ENCODE data around the gene ADGRL2.

ADGRL2 gene

DNA sequence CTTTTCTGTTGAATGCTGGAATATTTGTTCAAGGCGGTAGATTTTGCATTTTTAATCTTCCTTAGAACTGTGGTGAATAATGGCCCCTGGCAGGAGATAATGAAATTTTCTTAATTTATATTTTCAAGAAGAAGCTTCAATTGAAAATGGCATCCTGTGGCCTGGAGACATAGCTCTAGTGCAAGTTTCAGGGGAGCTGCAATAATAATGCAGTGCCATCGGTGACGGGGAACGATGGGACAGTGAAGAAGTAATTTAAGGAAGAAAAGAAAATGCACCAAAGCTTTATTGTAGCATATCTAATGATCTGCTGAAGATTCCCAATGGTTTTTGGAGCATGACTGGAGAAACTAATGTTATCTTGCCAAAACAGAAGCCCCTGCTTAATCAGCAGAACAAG is 128.4 kb downstream of the ADGRL2 start:
- Histone ChIP-seq H3K79me1 (replicated peaks; ENCODE audit: low read length, poor library complexity, severe bottlenecking) (peaks cover 3% of the 10 kb centered on the region), H3K36me3 (ENCODE audit: control insufficient read depth in 1 of 2, insufficient read depth in 2 of 2, low read depth in 1 of 2, low read length in 2 of 2) (peaks cover 0 to 9% of the 10 kb centered on the region in 2 experiments), H3K18ac (ENCODE audit: low read depth in 1 of 2, low read length in 2 of 2) (no peak overlapping the region), H2AFZ (ENCODE audit: low read depth, low read length) (no peak overlapping the region), H3K4me1 (ENCODE audit: control insufficient read depth, insufficient read depth, low read depth, low read length) (no peaks in the 10 kb centered on the region), H2AK5ac (ENCODE audit: low read length, severe bottlenecking) (no peak overlapping the region), H3K4ac (ENCODE audit: low read depth in 1 of 2, low read length in 2 of 2) (no peak overlapping the region), H3K9me3 (ENCODE audit: control insufficient read depth, low read length) (no peaks in the 10 kb centered on the region), H3K27me3 (ENCODE audit: control insufficient read depth in 1 of 2, insufficient read depth in 1 of 2, low read length in 2 of 2) (no peaks in the 10 kb centered on the region), H3K27ac (ENCODE audit: low read length, poor library complexity, severe bottlenecking) (no peak overlapping the region), H3K4me2 (ENCODE audit: low read length, poor library complexity, severe bottlenecking) (no peak overlapping the region), H4K8ac (ENCODE audit: low read length) (no peak overlapping the region), H2BK5ac (ENCODE audit: low read depth, low read length, poor library complexity, severe bottlenecking) (no peak overlapping the region), H2BK120ac (ENCODE audit: low read depth, low read length) (no peak overlapping the region), H3K4me3 (ENCODE audit: insufficient read depth in 1 of 2, low read depth in 1 of 2, low read length in 2 of 2) (no peak overlapping the region), H3K14ac (ENCODE audit: low read length in 2 of 2) (no peak overlapping the region), H3K9ac (ENCODE audit: low read length) (no peak overlapping the region), H2BK15ac (ENCODE audit: low read depth, poor library complexity, severe bottlenecking) (no peak overlapping the region), H3K23ac (ENCODE audit: low read length in 2 of 2) (no peak overlapping the region), H4K91ac (ENCODE audit: low read length) (no peak overlapping the region), H2BK12ac (ENCODE audit: low read length in 2 of 2) (no peak overlapping the region)
- WGBS, result 97% methylated on average over 4 of the region's 4 CpGs
- DNase-seq, result no peak

DNA sequence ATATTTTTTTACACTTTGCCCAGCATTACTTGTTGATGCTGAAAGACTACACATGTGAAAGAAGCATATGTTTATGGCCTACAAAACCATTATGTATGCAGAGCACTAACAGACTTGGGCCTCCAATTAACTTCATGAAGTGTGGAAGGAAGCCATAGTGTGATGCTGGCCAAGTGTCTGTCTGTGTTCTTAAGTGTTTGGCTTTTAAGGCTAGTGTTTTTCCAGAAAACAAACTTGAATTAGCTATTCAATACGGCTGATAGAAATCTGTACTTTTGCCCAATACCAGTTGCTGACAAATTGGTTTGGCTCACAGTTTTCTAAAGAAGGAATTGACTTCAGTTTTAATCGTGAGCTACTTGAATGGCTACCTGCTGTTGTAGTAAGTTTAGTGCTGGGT is 136.1 kb downstream of the ADGRL2 start:
- no peaks in the 10 kb centered on the region for H3K9me3 ChIP-seq (ENCODE audit: control insufficient read depth, low read length)
- no peaks in the 10 kb centered on the region for H3K4me1 ChIP-seq (ENCODE audit: control insufficient read depth, insufficient read depth, low read depth, low read length)
- H4K91ac ChIP-seq (ENCODE audit: low read length), result no peak overlapping the region
- no peaks in the 10 kb centered on the region for H3K79me1 ChIP-seq (replicated peaks; ENCODE audit: low read length, poor library complexity, severe bottlenecking)
- H2BK120ac ChIP-seq (ENCODE audit: low read depth, low read length), result no peak overlapping the region
- no peak overlapping the region for H3K4me3 ChIP-seq (ENCODE audit: insufficient read depth in 1 of 2, low read depth in 1 of 2, low read length in 2 of 2)
- H3K27me3 ChIP-seq (ENCODE audit: control insufficient read depth in 1 of 2, insufficient read depth in 1 of 2, low read length in 2 of 2), result no peaks in the 10 kb centered on the region
- H3K18ac ChIP-seq (ENCODE audit: low read depth in 1 of 2, low read length in 2 of 2), result no peak overlapping the region
- no peak overlapping the region for H2BK15ac ChIP-seq (ENCODE audit: low read depth, poor library complexity, severe bottlenecking)
- no peak overlapping the region for H2AK5ac ChIP-seq (ENCODE audit: low read length, severe bottlenecking)
- no peak overlapping the region for H2AFZ ChIP-seq (ENCODE audit: low read depth, low read length)
- no peak overlapping the region for H3K23ac ChIP-seq (ENCODE audit: low read length in 2 of 2)
- no peak overlapping the region for H3K27ac ChIP-seq (ENCODE audit: low read length, poor library complexity, severe bottlenecking)
- H3K4me2 ChIP-seq (ENCODE audit: low read length, poor library complexity, severe bottlenecking), result no peak overlapping the region
- no peak overlapping the region for H2BK12ac ChIP-seq (ENCODE audit: low read length in 2 of 2)
- H3K4ac ChIP-seq (ENCODE audit: low read depth in 1 of 2, low read length in 2 of 2), result no peak overlapping the region
- no peak overlapping the region for H4K8ac ChIP-seq (ENCODE audit: low read length)
- no peak overlapping the region for H3K14ac ChIP-seq (ENCODE audit: low read length in 2 of 2)
- DNase-seq, result no peak
- 96% methylated on average over 2 of the region's 2 CpGs for WGBS
- H3K9ac ChIP-seq (ENCODE audit: low read length), result no peak overlapping the region
- H2BK5ac ChIP-seq (ENCODE audit: low read depth, low read length, poor library complexity, severe bottlenecking), result no peak overlapping the region
- H3K36me3 ChIP-seq (ENCODE audit: control insufficient read depth in 1 of 2, insufficient read depth in 2 of 2, low read depth in 1 of 2, low read length in 2 of 2), result peaks cover 0 to 7% of the 10 kb centered on the region in 2 experiments

DNA sequence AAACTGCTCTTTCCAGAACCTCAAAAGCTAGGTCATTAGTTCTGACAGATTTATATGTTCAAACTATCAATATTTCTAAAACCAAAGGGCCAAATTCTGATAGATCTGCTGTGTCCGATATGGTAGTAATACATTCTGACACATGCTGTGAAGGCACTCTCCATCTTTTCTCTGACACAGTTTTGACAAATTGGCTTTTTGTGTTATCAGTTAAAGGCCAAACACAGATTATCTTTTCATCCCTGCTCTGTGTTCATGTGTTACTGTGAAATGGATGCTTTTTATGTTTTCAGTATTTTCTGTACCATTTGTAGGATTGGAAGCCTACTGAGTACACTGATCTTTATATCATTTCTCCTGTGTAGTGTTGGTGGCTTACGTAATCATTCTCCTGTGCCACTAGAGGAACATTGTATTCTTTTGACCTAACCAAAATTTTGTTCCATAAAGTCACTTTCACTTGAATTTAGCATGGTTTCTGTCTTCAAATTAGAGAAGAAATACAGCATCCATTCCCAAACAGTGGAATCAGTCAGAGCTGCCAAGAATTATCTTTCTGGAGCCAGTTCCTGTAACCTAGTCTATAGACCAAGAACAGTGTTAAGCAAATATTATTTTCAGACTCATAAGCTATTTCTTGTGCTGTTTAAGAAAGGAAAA is 137.2 kb downstream of the ADGRL2 start:
- no peak overlapping the region for H2BK15ac ChIP-seq (ENCODE audit: low read depth, poor library complexity, severe bottlenecking)
- DNase-seq, result no peak
- no peaks in the 10 kb centered on the region for H3K27me3 ChIP-seq (ENCODE audit: control insufficient read depth in 1 of 2, insufficient read depth in 1 of 2, low read length in 2 of 2)
- no CpG with 5 or more reads among the region's 2 CpGs for WGBS
- H3K36me3 ChIP-seq (ENCODE audit: control insufficient read depth in 1 of 2, insufficient read depth in 2 of 2, low read depth in 1 of 2, low read length in 2 of 2), result peaks cover 0 to 10% of the 10 kb centered on the region in 2 experiments
- H2BK12ac ChIP-seq (ENCODE audit: low read length in 2 of 2), result no peak overlapping the region
- H2BK120ac ChIP-seq (ENCODE audit: low read depth, low read length), result no peak overlapping the region
- H2AFZ ChIP-seq (ENCODE audit: low read depth, low read length), result no peak overlapping the region
- no peaks in the 10 kb centered on the region for H3K4me1 ChIP-seq (ENCODE audit: control insufficient read depth, insufficient read depth, low read depth, low read length)
- no peak overlapping the region for H2BK5ac ChIP-seq (ENCODE audit: low read depth, low read length, poor library complexity, severe bottlenecking)
- no peak overlapping the region for H4K91ac ChIP-seq (ENCODE audit: low read length)
- H3K4me3 ChIP-seq (ENCODE audit: insufficient read depth in 1 of 2, low read depth in 1 of 2, low read length in 2 of 2), result peak overlapping the region in 1 of 2 experiments; percentile 19
- H3K4me2 ChIP-seq (ENCODE audit: low read length, poor library complexity, severe bottlenecking), result no peak overlapping the region
- no peak overlapping the region for H2AK5ac ChIP-seq (ENCODE audit: low read length, severe bottlenecking)
- no peak overlapping the region for H3K4ac ChIP-seq (ENCODE audit: low read depth in 1 of 2, low read length in 2 of 2)
- no peak overlapping the region for H3K27ac ChIP-seq (ENCODE audit: low read length, poor library complexity, severe bottlenecking)
- H3K79me1 ChIP-seq (replicated peaks; ENCODE audit: low read length, poor library complexity, severe bottlenecking), result no peaks in the 10 kb centered on the region
- H3K9me3 ChIP-seq (ENCODE audit: control insufficient read depth, low read length), result no peaks in the 10 kb centered on the region
- H3K9ac ChIP-seq (ENCODE audit: low read length), result no peak overlapping the region
- H3K14ac ChIP-seq (ENCODE audit: low read length in 2 of 2), result no peak overlapping the region
- no peak overlapping the region for H3K18ac ChIP-seq (ENCODE audit: low read depth in 1 of 2, low read length in 2 of 2)
- H4K8ac ChIP-seq (ENCODE audit: low read length), result no peak overlapping the region
- H3K23ac ChIP-seq (ENCODE audit: low read length in 2 of 2), result no peak overlapping the region

DNA sequence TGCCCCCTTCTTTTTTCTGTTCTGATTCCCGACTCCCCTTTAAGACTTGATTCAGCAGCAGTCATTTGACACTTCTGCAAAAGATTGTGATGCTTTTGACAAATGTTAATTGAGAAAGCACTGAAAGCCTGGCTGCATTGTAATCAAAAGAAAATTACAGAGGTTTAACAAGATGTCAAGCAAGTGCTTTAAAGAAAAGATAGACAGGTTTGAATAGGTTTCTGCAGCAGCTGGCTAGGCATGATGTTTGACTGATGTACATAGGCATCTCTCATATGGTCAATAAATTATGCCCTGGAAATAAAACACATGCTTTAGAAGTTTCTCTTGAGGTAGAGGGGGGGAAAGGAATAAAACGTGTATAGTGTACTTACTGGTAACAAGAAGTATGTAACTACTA is 147.8 kb downstream of the ADGRL2 start:
- no peak overlapping the region for H3K4ac ChIP-seq (ENCODE audit: low read depth in 1 of 2, low read length in 2 of 2)
- no peak overlapping the region for H3K14ac ChIP-seq (ENCODE audit: low read length in 2 of 2)
- no peak overlapping the region for H3K4me3 ChIP-seq (ENCODE audit: insufficient read depth in 1 of 2, low read depth in 1 of 2, low read length in 2 of 2)
- H3K18ac ChIP-seq (ENCODE audit: low read depth in 1 of 2, low read length in 2 of 2), result no peak overlapping the region
- no peak overlapping the region for H2AFZ ChIP-seq (ENCODE audit: low read depth, low read length)
- H3K9me3 ChIP-seq (ENCODE audit: control insufficient read depth, low read length), result no peaks in the 10 kb centered on the region
- no peaks in the 10 kb centered on the region for H3K27me3 ChIP-seq (ENCODE audit: control insufficient read depth in 1 of 2, insufficient read depth in 1 of 2, low read length in 2 of 2)
- no peak overlapping the region for H3K27ac ChIP-seq (ENCODE audit: low read length, poor library complexity, severe bottlenecking)
- H3K79me1 ChIP-seq (replicated peaks; ENCODE audit: low read length, poor library complexity, severe bottlenecking), result peaks cover 11% of the 10 kb centered on the region
- H2BK15ac ChIP-seq (ENCODE audit: low read depth, poor library complexity, severe bottlenecking), result no peak overlapping the region
- 100% methylated on average over 1 of the region's 2 CpGs for WGBS
- H2BK5ac ChIP-seq (ENCODE audit: low read depth, low read length, poor library complexity, severe bottlenecking), result no peak overlapping the region
- H3K4me2 ChIP-seq (ENCODE audit: low read length, poor library complexity, severe bottlenecking), result no peak overlapping the region
- H2AK5ac ChIP-seq (ENCODE audit: low read length, severe bottlenecking), result no peak overlapping the region
- H2BK12ac ChIP-seq (ENCODE audit: low read length in 2 of 2), result no peak overlapping the region
- H4K91ac ChIP-seq (ENCODE audit: low read length), result no peak overlapping the region
- no peak overlapping the region for H4K8ac ChIP-seq (ENCODE audit: low read length)
- H3K23ac ChIP-seq (ENCODE audit: low read length in 2 of 2), result no peak overlapping the region
- no peak overlapping the region for H3K9ac ChIP-seq (ENCODE audit: low read length)
- H2BK120ac ChIP-seq (ENCODE audit: low read depth, low read length), result no peak overlapping the region
- H3K36me3 ChIP-seq (ENCODE audit: control insufficient read depth in 1 of 2, insufficient read depth in 2 of 2, low read depth in 1 of 2, low read length in 2 of 2), result peaks cover 0 to 40% of the 10 kb centered on the region in 2 experiments
- no peaks in the 10 kb centered on the region for H3K4me1 ChIP-seq (ENCODE audit: control insufficient read depth, insufficient read depth, low read depth, low read length)
- no peak for DNase-seq
